GM12891 (cell line): ENCODE results near the gene NUDT7.

Experiments used
- DNase-seq: peaks from one replicate; pipeline ENCODE4 v3.0.0; 2011; ENCODE audit warnings: low spot score; ENCODE audit not compliant: insufficient read length
- FAIRE-seq: peaks from 2 replicates; lab custom pipeline; 2011; peaks lifted over from hg19 to GRCh38; lab: Jason Lieb, UNC
- PAX5 ChIP-seq: IDR thresholded peaks from 2 replicates; pipeline ENCODE4 v1.6.1; 2011; ENCODE audit warnings: low read length, moderate library complexity, mild to moderate bottlenecking; ENCODE audit not compliant: insufficient read depth, severe bottlenecking
- POLR2A ChIP-seq: IDR thresholded peaks from 2 replicates; pipeline ENCODE4 v1.6.1; 2011; ENCODE audit warnings: low read depth, low read length, control low read depth
- POLR2AphosphoS5 ChIP-seq: IDR thresholded peaks from 2 replicates; pipeline ENCODE4 v1.6.1; 2011; ENCODE audit warnings: low read depth, low read length, control low read depth
- POU2F2 ChIP-seq: IDR thresholded peaks from 2 replicates; pipeline ENCODE4 v1.6.1; 2011; ENCODE audit warnings: low read depth, mild to moderate bottlenecking, control low read depth, low read length, moderate library complexity
- SPI1 ChIP-seq: IDR thresholded peaks from 2 replicates; pipeline ENCODE4 v1.6.1; 2011; ENCODE audit warnings: low read depth, low read length, control low read depth
- TAF1 ChIP-seq: IDR thresholded peaks from 2 replicates; pipeline ENCODE4 v1.6.1; 2011; ENCODE audit warnings: low read depth, low read length, control low read depth

NUDT7 gene

GRCh38 chr16:77767826-77768225 is 45.5 kb downstream of the NUDT7 start:
- no peak for FAIRE-seq
- TF ChIP-seq POLR2A (no peak), SPI1 (no peak), POU2F2 (no peak), POLR2AphosphoS5 (no peak), TAF1 (no peak), PAX5 (no peak)

GRCh38 chr16:77775911-77776909 is 53.9 kb downstream of the NUDT7 start:
- no peak for FAIRE-seq
- no peak for DNase-seq
- TF ChIP-seq PAX5 (no peak), POU2F2 (no peak), SPI1 (no peak), POLR2AphosphoS5 (no peak), TAF1 (no peak), POLR2A (no peak)

More at GRCh38 chr16:77767826-77768225, 45.5 kb downstream of the NUDT7 start:
- DNase-seq: no peak

- TF ChIP-seq POLR2AphosphoS5: no peak
- no peak for TF ChIP-seq POU2F2
- no peak for TF ChIP-seq SPI1
- no peak for TF ChIP-seq TAF1
- TF ChIP-seq POLR2A: no peak
- no peak for TF ChIP-seq PAX5
- no peak for DNase-seq
- no peak for FAIRE-seq
These were observed 55.4 kb downstream of the NUDT7 start for GRCh38 chr16:77777745-77778144.

- TF ChIP-seq SPI1 (no peak), TAF1 (no peak)
- no peak for DNase-seq
- no peak for FAIRE-seq
These were observed 58.1 kb downstream of the NUDT7 start for GRCh38 chr16:77780378-77780837.

GRCh38 chr16:77781091-77781490 is 58.8 kb downstream of the NUDT7 start:
- no peak for DNase-seq
- TF ChIP-seq SPI1: no peak
- no peak for FAIRE-seq

GRCh38 chr16:77782694-77783093 is 60.4 kb downstream of the NUDT7 start:
- FAIRE-seq (no peak), DNase-seq (no peak)
- TF ChIP-seq POU2F2: no peak
- TF ChIP-seq TAF1: no peak
- no peak for TF ChIP-seq PAX5
- TF ChIP-seq POLR2AphosphoS5: no peak
- TF ChIP-seq POLR2A: no peak
- TF ChIP-seq SPI1: no peak

- no peak for TF ChIP-seq SPI1
- TF ChIP-seq POU2F2: no peak
- no peak for TF ChIP-seq PAX5
- no peak for TF ChIP-seq POLR2AphosphoS5
- no peak for TF ChIP-seq POLR2A
- no peak for TF ChIP-seq TAF1
- FAIRE-seq (no peak), DNase-seq (no peak)
These were observed 62.4 kb downstream of the NUDT7 start for GRCh38 chr16:77784441-77785372.

- FAIRE-seq (no peak), DNase-seq (no peak)
- TF ChIP-seq SPI1: no peak
These were observed 63.1 kb downstream of the NUDT7 start for GRCh38 chr16:77785373-77785764.

GRCh38 chr16:77786186-77786847 is 64.0 kb downstream of the NUDT7 start:
- no peak for DNase-seq
- FAIRE-seq: no peak
- TF ChIP-seq POU2F2 (no peak), POLR2AphosphoS5 (no peak), PAX5 (no peak), TAF1 (no peak), POLR2A (no peak), SPI1 (no peak)
